Measurements from ENCODE around the gene HSD17B11.
"Not testable (repeated sequence)": the region's sequence is repeated elsewhere in the genome, so short reads cannot be mapped to it uniquely, and the experiment has no call there.

Gene HSD17B11, protein sequence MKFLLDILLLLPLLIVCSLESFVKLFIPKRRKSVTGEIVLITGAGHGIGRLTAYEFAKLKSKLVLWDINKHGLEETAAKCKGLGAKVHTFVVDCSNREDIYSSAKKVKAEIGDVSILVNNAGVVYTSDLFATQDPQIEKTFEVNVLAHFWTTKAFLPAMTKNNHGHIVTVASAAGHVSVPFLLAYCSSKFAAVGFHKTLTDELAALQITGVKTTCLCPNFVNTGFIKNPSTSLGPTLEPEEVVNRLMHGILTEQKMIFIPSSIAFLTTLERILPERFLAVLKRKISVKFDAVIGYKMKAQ

DNA sequence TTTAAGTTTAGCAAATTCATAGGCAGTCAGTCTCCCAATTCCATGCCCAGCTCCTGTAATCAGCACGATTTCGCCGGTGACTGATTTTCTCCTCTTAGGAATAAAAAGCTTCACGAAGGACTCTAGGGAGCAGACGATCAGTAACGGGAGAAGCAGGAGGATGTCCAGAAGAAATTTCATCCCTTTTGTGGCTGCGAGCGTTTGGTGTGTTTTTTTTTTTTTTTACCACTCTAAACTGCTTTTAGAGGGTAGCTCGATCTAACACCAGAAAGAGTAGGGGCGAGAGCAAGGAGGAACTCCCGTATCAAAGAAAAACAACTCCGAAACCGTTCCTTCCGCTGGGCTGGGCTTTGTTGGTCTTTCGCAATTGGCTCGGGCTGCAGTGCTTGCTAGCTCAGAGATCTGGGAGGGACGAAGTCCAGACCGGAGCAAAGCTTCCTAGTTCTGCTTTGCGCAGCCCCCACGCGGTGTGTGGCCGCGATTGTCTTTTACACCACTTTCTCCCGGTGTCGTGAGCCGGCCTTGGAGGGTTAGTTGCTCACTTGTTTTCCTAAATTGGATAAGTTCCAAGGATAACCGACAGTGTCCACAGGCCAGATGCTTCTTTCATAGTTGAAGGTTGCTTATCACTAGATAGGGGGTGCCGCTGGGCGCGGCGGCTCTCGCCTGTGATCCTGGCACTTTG, at the start of gene HSD17B11:
TSS of gene HSD17B11 (minus strand) at position 298 of the 685 bp plus-strand sequence. CDS start at position 180, 118 bp downstream.
- peak; percentile 91 for DNase-seq (ENCODE audit: low spot score)

DNA sequence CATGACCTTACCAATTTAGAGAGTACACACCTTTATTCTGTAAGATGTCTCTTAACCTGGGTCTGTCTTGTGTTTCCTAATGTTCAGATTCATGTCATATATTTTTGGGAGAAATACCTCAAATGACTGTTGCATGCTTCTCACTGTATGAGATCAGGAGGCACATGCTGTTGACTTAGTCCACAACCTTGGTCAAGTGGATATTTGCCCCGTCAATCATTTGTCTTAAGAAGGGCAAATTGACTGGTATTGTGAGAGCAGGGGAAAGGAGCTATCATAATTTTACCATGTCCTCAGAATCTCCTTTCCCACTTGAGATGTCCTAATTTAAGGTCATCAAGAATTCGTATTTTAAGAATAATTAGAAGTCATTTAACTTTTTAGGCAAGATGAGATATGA, 42.4 kb upstream of the HSD17B11 start:
- DNase-seq (ENCODE audit: low spot score): no peak

DNA sequence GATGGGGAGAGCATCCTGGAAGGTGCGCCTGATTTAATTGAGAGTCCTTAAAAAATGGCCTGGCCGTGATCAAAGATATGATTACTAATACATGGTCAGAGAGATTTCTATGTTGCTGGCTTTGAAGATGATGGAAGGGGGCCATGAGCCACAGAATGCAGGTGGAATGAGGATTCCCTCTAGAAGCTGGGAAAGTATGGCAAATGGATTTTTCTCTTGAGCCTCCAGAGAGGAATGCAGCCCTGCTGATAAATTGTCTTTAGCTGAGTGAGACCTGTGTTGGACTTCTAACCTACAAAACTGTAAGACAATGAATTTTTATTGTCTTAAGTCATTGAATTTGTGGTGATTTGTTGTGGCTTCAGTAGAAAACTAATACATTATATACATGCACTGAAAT, 39.0 kb upstream of the HSD17B11 start:
- no peak for DNase-seq (ENCODE audit: low spot score)

DNA sequence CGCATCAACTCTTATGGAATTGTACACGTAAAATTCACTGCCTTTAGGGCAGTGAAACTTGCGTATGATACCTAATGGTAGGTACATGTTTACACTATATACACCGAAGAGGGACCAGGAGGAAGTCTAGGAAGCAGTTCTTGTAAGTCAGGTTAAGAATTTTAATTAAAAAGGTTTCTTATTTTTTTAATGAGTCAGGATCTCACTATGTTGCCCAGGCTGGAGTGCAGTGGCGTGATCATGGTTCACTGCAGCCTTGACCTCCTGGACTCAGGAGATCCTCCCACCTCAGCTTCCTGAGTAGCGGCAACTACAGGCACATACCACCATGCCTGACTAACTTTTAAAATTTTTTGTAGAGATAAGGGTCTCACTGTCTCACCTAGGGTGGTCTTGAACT, 38.0 kb upstream of the HSD17B11 start:
- DNase-seq (ENCODE audit: low spot score): no peak

GRCh38 chr4:87427518-87427868, 36.5 kb upstream of the HSD17B11 start:
- DNase-seq (ENCODE audit: low spot score): no peak

DNA sequence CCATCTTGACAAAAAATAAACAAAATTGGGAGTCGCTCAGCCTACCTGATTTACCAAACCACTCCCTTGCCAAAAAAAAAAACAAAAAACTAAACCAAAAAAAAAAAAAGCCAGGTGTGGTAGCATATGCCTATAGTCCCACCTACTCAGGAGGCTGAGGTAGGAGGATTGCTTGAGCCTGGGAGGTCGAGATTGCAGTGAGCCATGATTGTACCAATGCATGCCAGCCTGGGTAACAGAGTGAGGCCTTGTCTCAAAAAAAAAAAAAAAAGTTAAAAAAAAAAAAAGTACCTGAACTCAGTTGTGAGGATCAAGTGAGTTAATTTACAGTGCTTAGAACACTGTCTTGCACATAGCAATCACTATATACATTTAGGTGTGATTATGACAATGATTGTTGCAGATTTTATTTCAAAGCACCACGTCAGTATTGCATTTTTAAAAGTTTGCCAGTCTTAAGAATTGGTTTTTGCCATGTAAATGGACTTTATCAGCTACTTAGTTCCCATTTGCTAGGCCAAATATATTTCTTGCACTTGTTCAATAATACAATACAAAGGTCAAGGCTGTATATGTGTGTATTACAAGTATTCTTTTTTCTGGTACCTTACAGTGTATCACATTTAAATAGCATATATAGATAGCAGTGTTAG, 36.0 kb upstream of the HSD17B11 start:
- DNase-seq (ENCODE audit: low spot score): no peak

DNA sequence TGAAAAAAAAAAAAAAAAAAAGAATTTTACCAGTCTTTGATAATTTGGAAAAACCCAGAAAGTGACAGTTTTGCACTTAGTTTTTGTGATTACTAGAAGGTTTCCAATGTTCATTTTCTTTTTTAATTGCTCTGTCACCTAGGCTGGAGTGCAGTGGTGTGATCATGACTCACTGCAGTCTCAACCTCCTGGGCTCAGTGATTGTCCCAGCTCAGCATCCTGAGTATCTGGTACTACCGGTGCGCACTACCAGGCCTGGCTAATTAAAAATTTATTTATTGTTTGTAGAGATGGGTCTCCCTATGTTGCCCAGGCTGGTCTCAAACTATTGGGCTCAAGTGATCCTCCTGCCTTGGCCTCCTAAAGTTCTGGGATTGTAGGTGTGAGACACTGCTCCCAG, 34.7 kb upstream of the HSD17B11 start:
- no peak for DNase-seq (ENCODE audit: low spot score)

GRCh38 chr4:87424099-87424543, 33.1 kb upstream of the HSD17B11 start:
- not testable (repeated sequence) for DNase-seq (ENCODE audit: low spot score)

- no peak for DNase-seq (ENCODE audit: low spot score)
These were observed 32.5 kb upstream of the HSD17B11 start for GRCh38 chr4:87423317-87424098.

DNA sequence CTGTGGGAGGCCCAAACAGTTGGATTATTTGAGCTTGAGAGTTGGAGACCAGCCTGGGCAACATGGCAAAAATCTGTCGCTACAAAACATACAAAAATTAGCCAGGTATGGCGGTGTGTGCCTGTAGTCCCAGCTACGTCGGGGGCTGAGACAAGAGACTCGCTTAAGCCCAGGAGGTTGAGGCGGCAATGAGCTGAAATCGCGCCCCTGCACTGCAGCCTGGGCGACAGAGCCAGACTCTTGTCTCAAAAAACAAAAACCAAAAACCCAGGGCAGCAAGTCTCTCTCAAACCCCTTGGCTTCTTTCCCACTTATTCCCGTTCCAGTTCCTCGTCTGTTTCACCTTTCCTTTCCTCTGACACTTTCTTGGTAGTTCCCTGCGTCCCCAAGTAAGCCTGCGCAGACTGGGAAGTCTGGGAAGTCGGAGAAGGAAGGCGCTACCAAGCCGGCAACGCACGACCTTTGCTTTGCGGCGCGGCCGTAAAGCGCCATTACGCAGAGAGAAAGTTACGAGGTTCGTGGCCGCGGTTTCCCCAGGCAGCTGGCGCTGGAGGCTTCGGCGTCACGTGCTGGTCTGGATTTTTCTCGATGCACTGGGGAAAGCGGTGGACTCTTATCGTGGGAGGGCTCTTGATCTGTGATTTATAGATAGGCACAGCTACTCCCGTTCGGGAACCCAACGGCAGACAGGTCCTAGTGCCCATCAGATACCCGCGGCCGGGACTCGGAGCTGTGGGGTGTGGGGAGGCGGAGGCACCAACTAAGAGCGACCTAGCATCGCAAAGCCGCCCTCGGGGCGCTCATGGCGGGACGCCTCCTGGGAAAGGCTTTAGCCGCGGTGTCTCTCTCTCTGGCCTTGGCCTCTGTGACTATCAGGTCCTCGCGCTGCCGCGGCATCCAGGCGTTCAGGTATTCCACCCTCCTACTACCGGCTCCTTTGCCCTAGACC, 31.4 kb upstream of the HSD17B11 start, which contains the start of gene NUDT9:
TSS of gene NUDT9 (plus strand) at position 470 of the 949 bp plus-strand sequence. CDS start at position 803, 333 bp downstream.
- DNase-seq (ENCODE audit: low spot score): peak; percentile 96

GRCh38 chr4:87420276-87420830, 29.4 kb upstream of the HSD17B11 start:
- no peak for DNase-seq (ENCODE audit: low spot score)

DNA sequence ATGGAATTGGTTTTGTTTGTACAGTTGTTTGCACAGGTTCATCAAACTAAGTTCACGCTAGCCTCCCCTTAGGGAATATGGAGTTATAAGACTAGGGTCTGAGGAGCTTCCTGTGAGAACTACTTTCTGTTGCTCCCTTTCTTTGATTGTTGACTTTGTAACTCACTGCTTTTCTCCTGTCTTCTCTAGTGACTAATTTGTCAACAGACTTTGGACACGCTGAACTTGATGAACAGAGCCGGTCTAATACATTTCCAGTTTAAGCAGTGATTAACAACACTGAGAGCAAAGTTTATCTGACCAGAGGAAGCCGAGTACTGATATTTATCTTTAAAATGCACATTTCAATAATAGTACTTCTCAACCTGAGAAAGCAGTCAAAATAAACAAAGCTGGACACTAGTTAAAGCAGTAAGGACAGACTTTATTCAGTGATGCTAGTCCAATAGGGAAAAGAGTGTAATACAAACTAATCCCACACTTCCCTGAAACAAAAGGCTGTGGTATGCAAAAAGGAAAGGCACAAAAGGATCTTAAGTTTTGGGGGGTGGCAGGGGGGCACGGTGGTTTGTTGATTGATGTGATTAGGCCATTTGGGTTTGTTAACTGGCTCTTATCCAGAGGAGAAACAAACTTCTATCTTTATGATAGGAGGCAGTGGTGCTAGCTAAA, 28.7 kb upstream of the HSD17B11 start:
- no peak for DNase-seq (ENCODE audit: low spot score)

- not testable (repeated sequence) for DNase-seq (ENCODE audit: low spot score)
These were observed 27.4 kb upstream of the HSD17B11 start for GRCh38 chr4:87418410-87418809.

DNA sequence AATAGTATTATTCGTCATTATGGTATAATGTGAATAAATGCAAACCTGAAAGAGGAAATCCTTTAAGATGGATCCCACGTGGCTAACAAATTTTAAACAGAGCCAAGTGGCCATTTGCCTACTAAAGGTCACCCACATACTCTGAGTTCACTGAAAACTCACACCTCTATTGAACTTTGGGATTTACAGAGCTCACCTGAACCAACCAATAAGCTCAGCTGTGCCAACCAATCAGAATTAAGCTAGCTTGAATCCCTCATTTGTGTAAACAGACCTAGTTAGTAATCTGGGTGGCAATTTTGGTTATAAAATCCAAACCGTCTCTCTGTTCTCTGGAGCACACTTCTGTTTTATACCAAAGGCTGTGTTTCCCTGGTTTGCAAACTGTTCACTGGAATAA, 26.0 kb upstream of the HSD17B11 start:
- no peak for DNase-seq (ENCODE audit: low spot score)

DNA sequence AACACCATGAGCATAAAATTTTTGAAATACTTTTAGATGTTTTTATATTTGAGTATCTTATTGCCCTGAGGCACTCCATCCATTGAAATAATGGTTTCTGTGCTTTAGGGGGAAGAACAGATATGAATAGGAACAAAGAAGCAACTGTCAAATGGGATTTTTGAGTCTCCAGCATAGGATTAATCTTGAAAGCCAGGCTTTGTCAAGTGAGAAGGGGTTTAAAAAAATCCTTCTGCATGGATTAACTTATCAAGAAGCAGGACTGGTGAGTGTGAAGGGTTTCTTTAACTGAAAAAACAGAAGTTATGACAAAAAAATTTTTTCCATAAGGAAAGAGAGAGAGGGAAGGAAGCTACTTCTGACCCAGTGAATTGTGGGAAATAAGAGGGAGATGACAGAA, 23.8 kb upstream of the HSD17B11 start:
- DNase-seq (ENCODE audit: low spot score): no peak

DNA sequence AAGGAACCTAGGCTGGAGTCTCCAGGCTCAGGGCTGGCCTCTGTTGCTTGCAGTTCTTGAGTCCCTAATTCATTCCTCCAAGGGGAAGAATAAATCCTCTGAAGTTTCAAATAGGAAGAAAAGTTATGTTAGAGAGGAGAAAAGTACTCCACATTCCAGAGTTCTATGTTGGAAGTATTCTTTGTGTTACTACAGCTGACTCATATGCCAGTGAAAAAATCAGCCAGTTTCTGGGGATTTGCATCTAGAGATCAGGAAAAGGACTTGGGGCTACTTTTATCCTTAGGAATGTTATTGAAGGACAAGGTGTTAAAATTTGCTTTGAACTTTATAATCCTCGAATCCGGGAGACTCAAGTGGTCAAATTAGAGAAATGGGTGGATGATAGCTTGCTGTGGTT, 19.7 kb upstream of the HSD17B11 start:
- no peak for DNase-seq (ENCODE audit: low spot score)

- no peak for DNase-seq (ENCODE audit: low spot score)
These were observed 19.2 kb upstream of the HSD17B11 start for GRCh38 chr4:87410157-87410556.

GRCh38 chr4:87409420-87409939, 18.5 kb upstream of the HSD17B11 start:
- DNase-seq (ENCODE audit: low spot score): peak; percentile 21

GRCh38 chr4:87406902-87407301, 15.9 kb upstream of the HSD17B11 start:
- DNase-seq (ENCODE audit: low spot score): not testable (repeated sequence)

DNA sequence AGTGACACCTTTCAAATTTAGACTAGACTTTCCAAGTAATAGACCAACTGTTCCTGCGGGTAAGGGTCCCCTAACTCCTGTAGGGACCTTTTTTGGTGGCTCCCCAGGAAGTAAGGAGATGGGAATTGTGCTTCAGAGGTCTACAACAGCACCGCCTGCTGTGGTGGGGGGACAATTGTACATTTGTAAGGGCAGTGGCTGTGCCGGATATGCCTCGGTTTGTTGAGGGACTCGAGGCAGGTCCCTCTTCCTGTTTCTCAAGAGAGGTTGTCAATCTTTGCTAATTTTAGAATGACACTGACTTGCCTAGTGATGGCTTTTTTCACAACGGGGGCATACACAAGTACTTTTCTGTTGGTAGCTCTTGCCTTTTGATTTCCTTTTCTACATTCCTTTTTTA, 15.5 kb upstream of the HSD17B11 start:
- no peak for DNase-seq (ENCODE audit: low spot score)
